SK-N-DZ (cell line): ENCODE results near the gene HLCS.

Source experiments
- DNase-seq: peaks from one replicate; pipeline ENCODE4 v3.0.0-alpha.2; 2015; ENCODE audit warnings: low spot score

HLCS gene

DNA sequence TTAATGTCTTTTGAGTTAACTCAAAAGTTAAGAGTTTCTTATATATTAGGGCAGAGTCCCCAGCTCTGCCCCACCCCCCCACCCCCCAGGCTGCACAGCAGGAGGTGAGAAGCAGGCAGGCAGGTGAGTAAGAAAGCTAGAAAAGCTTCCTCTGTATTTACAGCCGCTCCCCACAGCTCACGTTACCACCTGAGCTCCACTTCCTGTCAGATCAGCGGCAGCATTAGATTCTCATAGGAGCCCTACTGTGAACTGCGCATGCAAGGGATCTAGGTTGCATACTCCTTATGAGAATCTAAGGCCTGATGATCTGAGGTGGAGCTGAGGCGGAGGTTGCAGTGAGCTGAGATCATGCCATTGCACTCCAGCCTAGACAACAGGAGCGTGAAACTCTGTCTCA lies 185.6 kb downstream of the HLCS start:
- no peak for DNase-seq

DNA sequence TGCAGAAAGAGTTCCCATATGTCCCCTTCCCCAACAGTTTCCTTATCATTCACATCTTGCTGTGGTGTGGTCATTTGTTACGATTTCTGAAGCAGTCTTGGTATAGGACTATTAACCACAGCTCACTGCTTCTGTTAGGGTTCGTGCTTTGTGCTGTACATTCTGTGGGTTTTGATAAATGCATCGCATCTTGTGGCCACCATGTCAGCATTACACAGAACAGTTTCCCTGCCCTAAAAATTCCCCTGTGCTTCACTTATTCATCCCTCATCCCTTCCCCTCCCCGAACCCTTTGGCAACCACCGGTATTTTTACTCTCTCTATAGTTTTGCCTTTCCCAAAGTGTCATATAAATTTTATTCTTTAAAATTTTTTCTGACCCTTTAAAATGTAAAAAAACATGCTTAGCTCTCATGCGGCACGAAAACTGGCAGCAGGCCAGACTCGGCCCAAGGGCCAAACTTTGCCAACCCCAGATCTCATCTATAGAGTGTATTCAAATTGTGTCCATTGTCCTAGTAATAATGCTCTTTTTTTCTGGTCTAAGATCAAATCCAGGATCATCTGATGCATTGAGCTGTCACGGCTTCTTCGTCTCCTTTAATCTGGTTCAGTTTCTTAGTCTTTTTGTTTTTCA lies 189.4 kb downstream of the HLCS start:
- DNase-seq, result no peak

DNA sequence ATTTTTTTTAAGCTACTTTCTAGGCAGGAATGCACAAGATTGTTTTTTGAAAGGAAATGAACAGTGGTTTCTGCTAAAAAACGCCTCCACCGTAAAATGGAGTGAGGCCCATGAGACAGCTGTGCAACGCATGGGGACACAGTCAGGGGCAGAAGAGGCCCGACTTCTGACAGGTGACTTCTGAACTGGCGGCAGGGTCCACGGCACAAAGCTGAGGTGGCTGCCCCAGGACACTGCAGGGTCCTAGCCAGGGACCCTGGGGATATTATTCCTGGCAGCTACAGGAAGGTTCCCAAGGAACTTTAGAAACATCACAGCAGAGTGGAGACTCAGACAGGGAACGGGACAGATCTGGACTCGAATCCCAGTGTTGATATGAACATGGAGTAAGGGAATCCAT lies 192.5 kb downstream of the HLCS start:
- no peak for DNase-seq

GRCh38 chr21:36773117-36773516 lies 193.4 kb downstream of the HLCS start:
- no peak for DNase-seq

- DNase-seq, result no peak
Observed at GRCh38 chr21:36769051-36769839, 197.2 kb downstream of the HLCS start.

GRCh38 chr21:36768496-36768895 lies 198.0 kb downstream of the HLCS start:
- DNase-seq, result no peak

DNA sequence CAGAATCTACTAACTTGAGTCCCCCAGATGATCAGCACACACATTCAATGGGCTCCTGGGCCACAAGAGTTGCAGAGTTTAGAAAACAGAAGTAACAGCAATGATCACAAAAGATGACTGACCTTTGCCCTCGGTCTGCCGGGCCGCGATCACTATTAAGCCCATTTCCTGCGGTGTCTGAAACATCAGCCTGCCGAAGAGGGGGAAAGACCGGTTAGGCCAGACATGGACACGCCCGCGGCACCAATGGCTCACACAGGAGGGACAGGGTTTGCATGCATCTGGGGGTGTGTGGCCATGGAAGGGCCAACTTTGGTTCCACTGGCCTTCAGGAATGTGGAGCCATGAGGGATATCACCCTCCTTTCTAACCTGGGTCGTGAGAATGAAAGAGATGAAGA lies 199.4 kb downstream of the HLCS start:
- DNase-seq, result no peak

DNA sequence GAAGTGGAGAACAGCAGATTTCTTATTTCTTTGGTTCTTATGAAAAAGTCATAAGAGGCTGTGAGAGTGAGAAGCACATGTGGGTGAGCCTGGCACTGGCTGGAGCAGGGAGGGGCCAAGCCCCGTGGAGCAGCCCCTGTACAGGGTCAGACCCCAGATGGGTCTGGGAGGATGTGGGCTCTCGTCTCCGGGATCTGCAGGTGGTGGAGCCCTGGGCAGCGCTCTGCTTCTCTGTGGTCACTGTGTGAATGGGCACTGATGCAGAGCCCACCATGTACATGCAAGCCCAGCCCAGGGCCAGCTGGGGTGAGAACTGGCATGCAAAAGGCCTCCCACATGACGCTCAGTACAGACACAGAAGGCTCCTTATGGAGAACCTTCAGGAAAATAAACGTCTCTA lies 200.0 kb downstream of the HLCS start:
- no peak for DNase-seq

DNA sequence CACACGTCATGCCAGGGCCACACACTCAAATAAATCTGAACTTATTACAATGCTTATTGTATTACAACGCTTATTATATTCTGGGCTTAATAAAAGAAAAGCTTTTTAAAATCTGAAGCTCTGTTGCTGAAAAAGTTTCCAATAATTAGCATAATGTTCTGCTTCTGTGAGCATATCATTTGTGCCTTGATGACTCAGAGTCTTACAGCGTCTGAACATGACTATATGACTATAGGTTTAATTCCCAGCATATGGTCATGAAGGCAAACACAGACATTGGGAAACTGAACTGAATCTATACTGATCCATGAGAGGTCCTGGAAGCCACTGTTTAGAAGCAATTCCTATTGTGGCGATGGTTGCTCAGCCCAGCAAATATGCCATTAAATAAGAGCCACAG lies 201.2 kb downstream of the HLCS start:
- DNase-seq, result no peak

GRCh38 chr21:36763305-36763704 lies 203.2 kb downstream of the HLCS start:
- no peak for DNase-seq

- no peak for DNase-seq
Observed at GRCh38 chr21:36762642-36763041, 203.8 kb downstream of the HLCS start.

- DNase-seq, result no peak
Observed at GRCh38 chr21:36761685-36762084, 204.8 kb downstream of the HLCS start.

DNA sequence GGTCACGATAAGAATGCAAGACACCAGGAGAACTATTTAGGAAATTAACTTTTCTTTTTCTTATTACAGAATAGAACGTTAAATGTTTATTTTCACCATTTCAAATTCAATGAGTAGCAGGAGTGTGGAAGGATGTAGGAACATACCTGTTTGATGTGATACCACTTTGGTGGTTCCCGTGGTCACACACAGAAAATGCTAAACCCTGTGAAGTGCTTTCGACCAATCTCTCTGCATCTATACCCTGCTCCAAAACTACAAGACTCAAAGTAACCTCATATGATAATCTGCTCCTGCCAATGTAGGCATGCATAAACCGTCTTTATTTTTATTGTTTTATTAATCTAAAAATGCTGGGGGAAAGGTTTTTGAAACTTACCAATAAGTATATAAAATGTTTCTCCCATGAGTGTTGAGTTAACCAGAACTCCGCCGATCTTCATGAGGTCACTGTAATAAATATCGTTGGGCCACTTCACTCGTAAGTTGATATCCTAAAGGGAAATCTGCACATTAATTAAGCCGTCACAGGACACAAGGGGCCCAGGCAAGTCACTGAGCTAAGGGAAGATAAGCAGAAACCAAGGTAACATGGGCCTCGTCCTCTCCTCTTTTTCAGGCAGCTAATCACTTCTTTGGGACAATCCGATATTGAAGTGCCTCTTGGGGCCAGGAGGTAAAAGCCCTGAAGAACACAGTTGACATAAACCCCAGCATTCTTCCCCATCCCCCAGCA lies 207.0 kb downstream of the HLCS start:
- no peak for DNase-seq

GRCh38 chr21:36757196-36757595 lies 209.3 kb downstream of the HLCS start:
- DNase-seq, result no peak

- no peak for DNase-seq
Observed at GRCh38 chr21:36756527-36756926, 209.9 kb downstream of the HLCS start.

DNA sequence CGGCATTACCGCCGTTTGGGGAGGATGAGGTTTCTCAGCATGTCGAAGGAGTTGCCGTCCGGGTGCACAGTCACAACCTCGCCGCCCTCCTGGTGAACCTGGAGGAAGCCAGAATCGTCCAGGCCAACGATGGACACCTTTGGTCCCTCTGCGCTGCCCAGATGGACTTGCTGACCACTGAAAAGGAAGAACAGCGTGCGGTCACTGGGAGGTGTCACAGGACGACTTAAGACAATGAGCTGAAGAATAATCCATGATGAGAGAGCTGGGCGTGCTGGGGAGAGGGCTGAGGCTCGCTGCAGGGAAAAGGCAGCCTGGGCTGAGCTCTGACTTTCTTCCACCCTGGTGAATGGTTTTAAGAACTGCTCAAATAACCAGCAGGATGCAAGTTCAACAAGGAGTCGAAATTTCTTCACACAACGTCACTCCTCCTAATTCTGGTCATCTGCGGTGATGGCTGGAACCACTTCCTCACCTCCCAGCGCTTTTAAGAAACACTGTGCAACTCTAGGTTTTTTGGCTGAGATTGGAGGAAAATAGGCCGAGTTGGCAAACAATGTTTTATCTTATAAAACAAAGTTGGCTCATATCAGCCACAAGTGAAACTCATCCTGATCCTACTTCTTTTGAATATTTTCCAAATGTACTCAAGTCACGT lies 212.1 kb downstream of the HLCS start:
- no peak for DNase-seq

DNA sequence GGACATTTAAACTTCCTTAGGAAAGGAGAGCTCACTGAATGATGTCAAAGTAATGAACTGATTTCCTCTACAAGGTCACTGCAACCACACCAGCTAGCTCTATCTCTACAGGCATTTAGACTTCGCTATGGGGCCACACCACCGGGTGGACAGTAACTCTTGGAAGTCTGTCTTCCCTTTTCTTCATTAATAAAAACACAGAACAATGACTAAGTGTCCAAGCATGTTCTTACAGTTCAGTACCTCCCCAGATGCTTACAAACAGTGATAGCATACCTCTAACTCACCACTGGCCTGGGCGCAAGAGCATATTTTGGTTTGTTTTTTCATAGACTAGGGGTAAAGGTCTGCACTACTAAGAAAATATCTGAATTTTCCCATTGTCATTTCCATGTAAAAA lies 212.9 kb downstream of the HLCS start:
- no peak for DNase-seq

DNA sequence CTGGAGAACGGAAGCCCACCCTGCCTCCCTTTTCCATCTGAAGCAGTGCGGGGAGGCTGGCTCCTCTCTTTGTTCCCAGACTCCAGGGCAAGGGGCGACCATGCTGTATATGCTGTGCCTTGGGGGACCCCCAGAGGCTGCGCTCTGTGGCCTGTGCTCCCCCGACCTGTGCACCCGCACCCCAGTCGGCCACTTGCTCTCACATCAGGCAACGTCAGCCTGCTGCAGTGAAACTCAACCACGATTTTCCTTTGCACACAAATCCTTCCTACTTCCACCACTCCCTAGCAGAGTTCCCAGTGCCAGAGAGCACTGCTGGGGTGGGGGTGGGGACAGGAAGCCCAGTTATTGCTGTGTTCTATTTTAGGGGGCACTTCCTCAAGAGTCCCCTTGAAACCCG lies 215.1 kb downstream of the HLCS start:
- DNase-seq, result no peak

GRCh38 chr21:36750576-36750959 lies 215.9 kb downstream of the HLCS start:
- DNase-seq, result no peak

GRCh38 chr21:36749935-36750575 lies 216.4 kb downstream of the HLCS start:
- DNase-seq, result no peak

DNA sequence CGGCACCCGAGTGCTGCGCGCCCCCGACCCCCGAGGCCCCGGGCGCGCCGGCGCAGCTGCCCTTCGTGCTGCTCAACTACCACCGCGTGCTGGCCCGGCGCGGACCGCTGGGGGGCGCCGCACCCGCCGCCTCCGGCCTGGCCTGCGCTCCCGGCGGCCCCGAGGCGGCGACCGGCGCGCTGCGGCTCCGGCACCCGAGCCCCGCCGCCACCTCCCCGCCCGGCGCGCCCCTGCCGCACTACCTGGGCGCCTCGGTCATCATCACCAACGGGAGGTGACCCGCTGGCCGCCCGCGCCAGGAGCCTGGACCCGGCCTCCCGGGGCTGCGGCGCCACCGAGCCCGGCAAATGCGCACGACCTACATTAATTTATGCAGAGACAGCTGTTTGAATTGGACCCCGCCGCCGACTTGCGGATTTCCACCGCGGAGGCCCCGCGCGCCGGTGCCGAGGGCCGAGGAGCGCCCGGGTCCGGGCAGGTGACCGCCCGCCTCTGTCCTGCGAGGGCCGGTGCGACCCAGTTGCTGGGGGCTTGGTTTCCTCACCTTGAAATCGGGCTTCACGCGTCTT lies 218.6 kb downstream of the HLCS start:
- DNase-seq, result no peak
